ENCODE results near the gene CCDC69. TPM values are rescaled to one million over a fixed set of nuclear protein-coding genes. Genes with fewer than 3 reads are reported as not detected.

CCDC69 gene
- total and polyA plus RNA-seq, 2 of the 8 experiments (the other 6 are each of a cell fraction or from before 2014, with no cell fraction given) = 8.4 to 10.8 TPM

DNA sequence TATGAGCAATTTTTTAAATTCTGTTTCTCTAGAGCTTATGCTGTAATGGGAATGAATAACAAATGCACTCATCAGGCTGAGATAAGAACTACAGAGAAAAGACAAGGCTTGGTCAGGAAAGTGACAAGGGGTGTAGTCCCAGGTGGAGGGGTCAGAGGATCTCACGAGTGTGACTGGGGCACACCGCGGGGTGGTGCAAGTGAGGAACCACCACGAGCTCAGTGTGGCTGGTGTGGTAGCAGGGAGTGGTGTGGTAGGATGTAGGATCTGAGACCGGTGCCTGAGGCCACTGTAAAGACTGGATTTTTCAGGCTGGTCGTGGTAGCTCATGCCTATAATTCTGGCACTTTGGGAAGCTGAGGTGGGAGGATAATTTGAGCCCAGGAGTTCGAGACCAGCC, 75.3 kb downstream of the CCDC69 start:
- no peak for DNase-seq (ENCODE audit: low read depth in 1 of 2, low spot score in 2 of 2)
- H4K8ac ChIP-seq (ENCODE audit: extremely low read depth, insufficient read depth, low read length) = no peak overlapping the region
- no peak overlapping the region for H2AK5ac ChIP-seq (ENCODE audit: low read depth, low read length)
- no peak overlapping the region for H3K14ac ChIP-seq (ENCODE audit: insufficient read length)
- H3K4me3 ChIP-seq (ENCODE audit: extremely low read depth in 1 of 4, insufficient read depth in 2 of 4, low read depth in 3 of 4, low read length in 4 of 4) = no peak overlapping the region
- no peak overlapping the region for H3K56ac ChIP-seq (replicated peaks; ENCODE audit: insufficient read length, low read depth, low read length)
- H3K4me1 ChIP-seq (replicated peaks in 1 of 4; ENCODE audit: control insufficient read depth in 3 of 4, insufficient read depth in 4 of 4, low read length in 3 of 4) = peaks cover 0 to 9% (median 4%) of the 10 kb centered on the region in 4 experiments; a peak in 4 of 7 replicates
- H3K27me3 ChIP-seq (replicated peaks in 1 of 4; ENCODE audit: control insufficient read depth in 3 of 4, extremely low read depth in 1 of 4, insufficient read depth in 3 of 4, low read length in 3 of 4) = no peaks in the 10 kb centered on the region; a peak in 1 of 7 replicates
- H2BK5ac ChIP-seq (ENCODE audit: low read depth, low read length) = no peak overlapping the region
- H3K23ac ChIP-seq (ENCODE audit: insufficient read length) = no peak overlapping the region
- H3K9me3 ChIP-seq (ENCODE audit: insufficient read depth in 2 of 2, low read depth in 1 of 2, low read length in 1 of 2) = no peaks in the 10 kb centered on the region
- H2BK15ac ChIP-seq (ENCODE audit: low read length) = no peak overlapping the region
- H3K18ac ChIP-seq (ENCODE audit: extremely low read depth, low read length) = no peak overlapping the region
- no peak overlapping the region for H2BK120ac ChIP-seq (replicated peaks; ENCODE audit: low read depth, low read length)
- H4K91ac ChIP-seq (replicated peaks; ENCODE audit: insufficient read length, low read length) = no peak overlapping the region
- POLR2A ChIA-PET (ENCODE audit: partially characterized antibody) = interaction anchor here (1.5 kb wide), 1 partner anchor 9 kb away, joined by 5 read pairs; the partner anchor contains the start of gene ANXA6
- no peaks in the 10 kb centered on the region; the same call in none of the 2 replicates for H3K79me1 ChIP-seq (ENCODE audit: low read depth, low read length)
- no peaks in the 10 kb centered on the region for H3K79me2 ChIP-seq (ENCODE audit: control insufficient read depth in 1 of 2, insufficient read depth in 2 of 2, low read length in 2 of 2)
- H3K4me2 ChIP-seq (ENCODE audit: insufficient read depth in 1 of 2, low read depth in 2 of 2, low read length in 2 of 2) = no peak overlapping the region
- peaks cover 0 to 3% (median 0%) of the 10 kb centered on the region in 4 experiments; a peak in 1 of 8 replicates for H3K36me3 ChIP-seq (ENCODE audit: control insufficient read depth in 2 of 4, insufficient read depth in 4 of 4, low read length in 3 of 4)
- no peak overlapping the region for H2BK12ac ChIP-seq (ENCODE audit: low read depth, low read length)
- no peak overlapping the region for H2AFZ ChIP-seq (ENCODE audit: low read length)
- no peak overlapping the region for H2BK20ac ChIP-seq (ENCODE audit: low read length)
- H4K5ac ChIP-seq (ENCODE audit: insufficient read length, low read depth, low read length) = no peak overlapping the region
- no peaks in the 10 kb centered on the region for H4K20me1 ChIP-seq (replicated peaks in 1 of 2; ENCODE audit: control insufficient read depth in 1 of 2, insufficient read depth in 2 of 2, low read length in 2 of 2)
- H3K9ac ChIP-seq (replicated peaks in 1 of 4; ENCODE audit: extremely low read depth in 1 of 4, low read depth in 3 of 4, low read length in 3 of 4) = no peak overlapping the region
- no peak overlapping the region for H3K27ac ChIP-seq (ENCODE audit: low read depth, low read length)
- no peaks in the 10 kb centered on the region for H3K23me2 ChIP-seq (ENCODE audit: low read depth, low read length)
- WGBS, 2 experiments (ENCODE audit: extremely low coverage in 1 of 2, insufficient coverage in 1 of 2, insufficient read length in 1 of 2, insufficient replicate concordance in 2 of 2, low coverage in 1 of 2, low lambda C conversion rate in 2 of 2, missing lambda C conversion rate in 1 of 2) = 78% methylated on average over 7 of the region's 7 CpGs; no CpG with 5 or more reads in 1 of the 2 experiments
- CTCF ChIA-PET (ENCODE audit: partially characterized antibody) = interaction anchor here (1.0 to 39.8 kb wide), 9 partner anchors 14 to 101 kb away, joined by 4 to 810 read pairs (median 7); partner anchors contain the start of gene ANXA6
- no peak overlapping the region for H3K4ac ChIP-seq (replicated peaks; ENCODE audit: insufficient read length, low read depth, low read length)
- no peak for FAIRE-seq
- TF ChIP-seq CBX5 (IDR thresholded peaks at IDR 0.05; ENCODE audit: low read depth, low read length) (no peak), CEBPB (IDR thresholded peaks at IDR 0.05; ENCODE audit: low read depth, low read length) (no peak), TEAD4 (IDR thresholded peaks at IDR 0.05; ENCODE audit: low read depth, low read length) (no peak), EGR1 (IDR thresholded peaks at IDR 0.05; ENCODE audit: borderline replicate concordance, low read depth, low read length) (no peak), USF2 (IDR thresholded peaks at IDR 0.05; ENCODE audit: low read length) (no peak), SUZ12 (IDR thresholded peaks at IDR 0.05; ENCODE audit: low read length) (no peak), CTBP2 (IDR thresholded peaks at IDR 0.05; ENCODE audit: borderline replicate concordance, insufficient read depth, insufficient read length, low read length) (no peak), KDM4A (IDR thresholded peaks at IDR 0.05; ENCODE audit: low read depth, low read length, severe bottlenecking) (no peak), CBX8 (IDR thresholded peaks at IDR 0.05; ENCODE audit: borderline replicate concordance, low read depth, low read length) (no peak), RXRA (IDR thresholded peaks at IDR 0.05; ENCODE audit: insufficient read depth, low read depth, low read length) (no peak)
- TF ChIP-seq, protein P1, sequence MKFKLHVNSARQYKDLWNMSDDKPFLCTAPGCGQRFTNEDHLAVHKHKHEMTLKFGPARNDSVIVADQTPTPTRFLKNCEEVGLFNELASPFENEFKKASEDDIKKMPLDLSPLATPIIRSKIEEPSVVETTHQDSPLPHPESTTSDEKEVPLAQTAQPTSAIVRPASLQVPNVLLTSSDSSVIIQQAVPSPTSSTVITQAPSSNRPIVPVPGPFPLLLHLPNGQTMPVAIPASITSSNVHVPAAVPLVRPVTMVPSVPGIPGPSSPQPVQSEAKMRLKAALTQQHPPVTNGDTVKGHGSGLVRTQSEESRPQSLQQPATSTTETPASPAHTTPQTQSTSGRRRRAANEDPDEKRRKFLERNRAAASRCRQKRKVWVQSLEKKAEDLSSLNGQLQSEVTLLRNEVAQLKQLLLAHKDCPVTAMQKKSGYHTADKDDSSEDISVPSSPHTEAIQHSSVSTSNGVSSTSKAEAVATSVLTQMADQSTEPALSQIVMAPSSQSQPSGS (IDR thresholded peaks at IDR 0.05; ENCODE audit: low read length) = no peak
